ENCODE results near the gene NACC1. TPM values are rescaled to one million over a fixed set of nuclear protein-coding genes. Genes with fewer than 3 reads are reported as not detected.

The NACC1 gene
- total RNA-seq, 1 donor from 2014 or later, result 68.6 TPM

GRCh38 chr19:13083008-13083404, 35.1 kb upstream of the NACC1 start:
- Mint-ChIP-seq H3K27ac (ENCODE audit: unreplicated experiment) (peak overlapping the region; percentile 95), H3K4me1 (ENCODE audit: low read depth, unreplicated experiment) (peaks cover 35% of the 10 kb centered on the region), H3K27me3 (ENCODE audit: unreplicated experiment) (peaks cover 17% of the 10 kb centered on the region), H3K4me3 (ENCODE audit: unreplicated experiment) (peak overlapping the region; percentile 71), H3K9me3 (ENCODE audit: unreplicated experiment) (peaks cover 11% of the 10 kb centered on the region), H3K36me3 (ENCODE audit: unreplicated experiment) (no peaks in the 10 kb centered on the region)
- DNase-seq, result no peak
- TF ChIP-seq CTCF (IDR thresholded peaks at IDR 0.05; ENCODE audit: partially characterized antibody, unreplicated experiment), result no peak

GRCh38 chr19:13083627-13084026, 34.4 kb upstream of the NACC1 start:
- H3K9me3 Mint-ChIP-seq (ENCODE audit: unreplicated experiment), result peaks cover 11% of the 10 kb centered on the region
- H3K36me3 Mint-ChIP-seq (ENCODE audit: unreplicated experiment), result no peaks in the 10 kb centered on the region
- TF ChIP-seq CTCF (IDR thresholded peaks at IDR 0.05; ENCODE audit: partially characterized antibody, unreplicated experiment), result no peak
- peak overlapping the region; percentile 95 for H3K27ac Mint-ChIP-seq (ENCODE audit: unreplicated experiment)
- DNase-seq, result no peak
- H3K4me3 Mint-ChIP-seq (ENCODE audit: unreplicated experiment), result no peak overlapping the region
- H3K4me1 Mint-ChIP-seq (ENCODE audit: low read depth, unreplicated experiment), result peaks cover 33% of the 10 kb centered on the region
- H3K27me3 Mint-ChIP-seq (ENCODE audit: unreplicated experiment), result peaks cover 18% of the 10 kb centered on the region

- Mint-ChIP-seq H3K4me3 (ENCODE audit: unreplicated experiment) (no peak overlapping the region), H3K27me3 (ENCODE audit: unreplicated experiment) (peaks cover 17% of the 10 kb centered on the region), H3K9me3 (ENCODE audit: unreplicated experiment) (peaks cover 8% of the 10 kb centered on the region), H3K4me1 (ENCODE audit: low read depth, unreplicated experiment) (peaks cover 24% of the 10 kb centered on the region), H3K27ac (ENCODE audit: unreplicated experiment) (no peak overlapping the region), H3K36me3 (ENCODE audit: unreplicated experiment) (no peaks in the 10 kb centered on the region)
- DNase-seq, result no peak
- no peak for TF ChIP-seq CTCF (IDR thresholded peaks at IDR 0.05; ENCODE audit: partially characterized antibody, unreplicated experiment)
These were observed 32.4 kb upstream of the NACC1 start for GRCh38 chr19:13085666-13086065.

- no peak overlapping the region for H3K27ac Mint-ChIP-seq (ENCODE audit: unreplicated experiment)
- DNase-seq, result no peak
- TF ChIP-seq CTCF (IDR thresholded peaks at IDR 0.05; ENCODE audit: partially characterized antibody, unreplicated experiment), result no peak
- H3K27me3 Mint-ChIP-seq (ENCODE audit: unreplicated experiment), result peaks cover 18% of the 10 kb centered on the region
- no peaks in the 10 kb centered on the region for H3K36me3 Mint-ChIP-seq (ENCODE audit: unreplicated experiment)
- H3K4me1 Mint-ChIP-seq (ENCODE audit: low read depth, unreplicated experiment), result peaks cover 24% of the 10 kb centered on the region
- H3K9me3 Mint-ChIP-seq (ENCODE audit: unreplicated experiment), result peaks cover 9% of the 10 kb centered on the region
- H3K4me3 Mint-ChIP-seq (ENCODE audit: unreplicated experiment), result no peak overlapping the region
These were observed 31.7 kb upstream of the NACC1 start for GRCh38 chr19:13086341-13086740.

GRCh38 chr19:13087295-13087694, 30.8 kb upstream of the NACC1 start:
- Mint-ChIP-seq H3K4me1 (ENCODE audit: low read depth, unreplicated experiment) (peaks cover 18% of the 10 kb centered on the region), H3K36me3 (ENCODE audit: unreplicated experiment) (no peaks in the 10 kb centered on the region), H3K4me3 (ENCODE audit: unreplicated experiment) (no peak overlapping the region), H3K27me3 (ENCODE audit: unreplicated experiment) (peaks cover 18% of the 10 kb centered on the region), H3K9me3 (ENCODE audit: unreplicated experiment) (peaks cover 12% of the 10 kb centered on the region), H3K27ac (ENCODE audit: unreplicated experiment) (no peak overlapping the region)
- TF ChIP-seq CTCF (IDR thresholded peaks at IDR 0.05; ENCODE audit: partially characterized antibody, unreplicated experiment), result no peak
- no peak for DNase-seq

All from glutamatergic neuron (in vitro differentiated cells).